Measurements from ENCODE around the gene NUDT14.
A peak's percentile ranks its signal among the peaks of the same experiment; 100 is the strongest.

NUDT14 gene

DNA sequence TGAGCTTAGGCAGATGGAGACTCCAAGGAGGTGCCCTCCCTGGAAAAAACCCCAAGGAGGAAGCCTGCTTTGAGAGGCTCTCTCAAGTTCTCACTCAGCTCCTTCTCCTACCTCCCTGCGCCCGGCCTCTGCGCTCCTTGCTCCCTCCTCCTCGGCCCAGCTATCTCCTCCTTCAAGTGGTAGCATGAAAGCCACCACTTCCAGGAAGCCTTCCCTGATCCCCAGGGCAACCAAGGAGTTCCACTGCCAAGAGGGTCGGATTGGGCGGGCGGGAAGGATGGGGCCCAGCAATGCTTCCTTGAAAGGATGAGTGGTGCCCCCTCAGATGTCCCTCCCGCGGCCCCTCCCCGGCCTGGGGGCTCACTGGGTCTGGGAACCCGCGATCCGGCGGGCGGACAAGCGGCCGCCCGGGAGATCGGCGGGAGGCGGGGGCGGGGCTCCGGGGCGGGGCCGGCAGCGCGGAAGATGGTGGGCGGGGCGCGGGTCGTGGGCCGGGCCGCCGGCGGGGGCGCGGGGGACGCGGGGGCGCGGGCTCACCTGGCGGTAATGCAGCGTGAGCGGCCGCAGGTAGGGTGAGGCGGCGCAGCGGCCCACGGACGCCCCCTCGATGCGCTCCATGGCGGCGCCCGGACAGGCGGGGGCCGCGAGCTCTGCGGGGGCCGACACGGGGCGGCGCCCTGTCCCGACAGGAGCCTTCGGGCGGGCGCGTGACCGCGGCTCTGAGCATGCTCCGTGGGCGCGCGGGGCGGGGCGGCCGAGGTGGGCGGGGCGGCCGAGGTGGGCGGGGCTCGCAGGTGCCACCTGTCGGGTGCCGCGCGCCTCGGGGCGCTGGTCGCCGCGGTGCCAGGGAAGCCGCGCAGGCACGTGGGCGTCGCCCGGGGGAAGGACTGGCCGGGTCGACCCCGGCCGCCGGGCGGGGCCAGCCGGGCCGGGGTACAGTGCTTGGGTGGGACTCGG, at the start of gene NUDT14:
TSS of gene NUDT14 (minus strand) at position 721 of the 957 bp plus-strand sequence. CDS start at position 618, 103 bp downstream.
- peak; percentile 91 to 94 for DNase-seq

DNA sequence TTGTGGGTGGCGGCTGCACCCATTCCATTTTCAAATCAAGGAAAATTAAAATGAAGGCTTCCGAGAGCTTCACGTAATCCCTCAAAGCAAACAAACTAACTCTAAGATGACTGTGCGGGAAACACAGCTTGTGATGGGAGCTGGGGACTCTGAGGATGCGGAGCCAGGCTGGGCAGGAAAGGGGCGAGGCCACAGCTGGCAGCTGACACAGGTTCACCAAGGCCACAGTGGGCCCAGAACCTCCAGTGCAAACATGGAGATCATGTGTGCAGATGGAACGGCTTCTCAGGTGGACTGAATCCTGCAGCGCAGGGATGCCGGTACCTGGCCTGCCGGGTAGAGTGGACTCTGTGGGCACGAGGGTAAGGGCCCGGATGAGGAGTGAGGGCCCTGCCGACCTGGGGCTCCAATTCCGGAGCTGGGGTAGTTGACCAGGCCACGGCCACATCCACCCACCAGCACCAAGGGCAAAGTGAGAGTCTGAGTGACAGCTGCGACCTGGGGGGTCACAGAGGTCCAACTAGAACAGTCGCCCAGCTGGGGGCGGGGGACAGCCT, 48.1 kb upstream of the NUDT14 start:
- DNase-seq, result no peak

GRCh38 chr14:105228562-105228961, 47.5 kb upstream of the NUDT14 start:
- DNase-seq, result no peak

DNA sequence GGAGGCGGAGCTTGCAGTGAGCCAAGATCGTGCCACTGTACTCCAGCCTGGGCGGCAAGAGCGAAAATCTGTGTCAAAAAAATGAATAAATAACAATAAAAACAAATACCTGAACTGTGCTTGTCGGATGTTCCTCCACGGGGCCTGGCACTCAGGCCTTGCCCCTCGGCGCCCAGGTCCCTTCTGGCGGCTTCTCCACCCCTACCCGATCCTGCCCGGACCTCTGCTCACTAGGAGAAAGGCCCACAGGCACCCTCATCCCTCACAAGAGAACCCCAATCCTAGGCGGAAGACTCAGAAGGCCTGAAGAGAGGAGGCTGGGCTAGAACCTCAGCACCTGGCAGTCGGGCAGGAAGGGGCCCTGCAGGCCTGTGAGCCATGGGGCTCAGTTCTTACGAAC, 46.2 kb upstream of the NUDT14 start:
- DNase-seq, result no peak

DNA sequence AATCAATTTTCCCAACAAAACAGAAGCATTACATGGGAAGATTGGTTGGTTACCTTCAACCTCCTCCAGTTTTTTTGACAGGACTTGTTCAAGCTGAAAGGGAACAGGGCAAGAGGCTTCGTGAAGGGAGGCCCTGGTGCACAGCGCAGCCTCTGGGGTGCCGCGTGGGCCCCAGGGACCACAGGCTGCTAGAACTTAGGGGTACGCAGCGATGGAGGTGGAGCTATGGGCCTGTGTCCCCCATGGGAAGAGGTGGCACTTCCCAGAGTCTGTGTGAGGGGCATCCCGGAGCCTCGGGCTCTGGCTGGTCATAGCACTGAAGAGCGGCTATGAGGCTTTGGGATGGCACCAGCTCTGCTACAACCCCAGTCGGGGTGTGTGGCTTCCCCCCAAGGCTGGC, 45.1 kb upstream of the NUDT14 start:
- DNase-seq, result no peak

- DNase-seq, result no peak
These were observed 43.9 kb upstream of the NUDT14 start for GRCh38 chr14:105224845-105225570.

DNA sequence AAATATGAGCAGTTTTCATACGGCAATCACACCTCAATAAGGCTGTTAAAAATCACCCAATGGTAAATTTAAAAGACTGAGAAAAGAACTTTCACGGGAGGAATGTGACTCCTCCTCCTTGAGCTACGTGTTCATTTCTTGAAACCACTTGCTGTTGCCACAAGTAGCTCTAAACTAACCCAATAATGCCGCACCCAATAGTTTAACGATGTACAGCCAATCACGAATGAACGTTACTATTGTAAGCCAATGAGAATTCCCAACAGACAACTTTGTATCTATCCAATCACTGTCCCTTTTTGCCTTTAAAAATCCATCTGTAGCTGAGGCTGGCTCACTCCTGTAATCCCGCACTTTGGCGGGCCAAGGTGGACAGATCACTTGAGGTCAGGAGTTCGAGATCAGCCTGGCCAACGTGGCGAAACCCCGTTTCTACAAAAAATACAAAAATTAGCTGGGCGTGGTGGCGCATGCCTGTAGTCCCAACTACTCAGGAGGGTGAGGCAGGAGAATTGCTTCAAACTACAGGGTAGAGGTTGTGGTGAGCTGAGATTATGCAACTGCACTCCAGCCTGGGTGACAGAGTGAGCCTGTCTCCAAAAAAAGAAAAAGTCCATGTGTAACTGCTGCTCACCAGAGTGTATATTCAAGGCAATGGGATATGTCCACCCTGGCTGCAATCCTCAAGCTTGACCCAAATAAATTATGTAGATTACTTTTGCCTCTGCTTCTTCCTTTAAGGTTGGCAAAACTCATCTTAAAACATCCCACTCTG, 42.8 kb upstream of the NUDT14 start:
- DNase-seq, result no peak

DNA sequence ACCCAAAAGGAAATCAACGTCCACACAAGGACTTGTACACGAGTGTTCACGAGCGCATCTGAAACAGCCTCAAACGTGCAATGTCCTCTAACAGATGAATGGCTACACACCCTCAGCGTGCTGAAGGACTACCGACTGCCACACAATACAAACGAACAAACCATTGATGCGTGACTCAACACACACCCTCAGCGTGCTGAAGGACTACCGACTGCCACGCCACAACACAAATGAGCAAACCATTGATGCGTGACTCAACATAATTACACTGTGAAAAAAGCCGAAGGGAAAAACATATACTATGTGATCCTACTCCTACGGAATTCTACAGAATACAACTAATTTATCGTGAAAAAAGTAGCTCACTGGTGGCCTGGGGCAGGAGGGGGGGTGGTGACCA, 42.1 kb upstream of the NUDT14 start:
- no peak for DNase-seq

DNA sequence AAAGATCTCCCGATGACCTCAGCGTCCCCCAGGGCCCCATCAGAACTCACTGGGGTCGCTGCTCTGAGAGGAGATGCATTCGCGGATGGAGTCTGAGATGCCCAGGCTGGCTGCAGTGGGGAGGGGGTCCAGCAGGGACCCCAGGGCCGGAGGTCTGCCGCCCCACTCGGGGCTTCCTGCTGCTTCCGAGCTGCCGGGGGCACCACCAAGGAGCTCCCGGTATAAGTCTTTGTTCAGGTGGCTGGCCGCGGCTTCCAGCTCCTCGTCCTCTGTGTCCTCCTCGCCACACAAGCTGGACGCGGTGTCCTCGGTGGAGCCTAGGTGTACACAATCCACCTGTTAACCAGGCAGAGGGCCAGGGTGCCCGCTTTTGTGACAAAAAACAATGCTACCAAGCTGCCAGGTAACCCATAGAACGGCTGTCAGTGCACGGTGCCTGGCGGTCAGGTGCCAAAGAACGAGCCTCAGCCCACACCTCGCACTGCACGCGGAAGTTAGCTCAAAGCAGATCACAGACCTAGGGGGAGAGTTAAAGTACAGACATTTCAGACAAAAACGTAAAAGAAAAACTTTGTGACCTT, 40.6 kb upstream of the NUDT14 start:
- no peak for DNase-seq

DNA sequence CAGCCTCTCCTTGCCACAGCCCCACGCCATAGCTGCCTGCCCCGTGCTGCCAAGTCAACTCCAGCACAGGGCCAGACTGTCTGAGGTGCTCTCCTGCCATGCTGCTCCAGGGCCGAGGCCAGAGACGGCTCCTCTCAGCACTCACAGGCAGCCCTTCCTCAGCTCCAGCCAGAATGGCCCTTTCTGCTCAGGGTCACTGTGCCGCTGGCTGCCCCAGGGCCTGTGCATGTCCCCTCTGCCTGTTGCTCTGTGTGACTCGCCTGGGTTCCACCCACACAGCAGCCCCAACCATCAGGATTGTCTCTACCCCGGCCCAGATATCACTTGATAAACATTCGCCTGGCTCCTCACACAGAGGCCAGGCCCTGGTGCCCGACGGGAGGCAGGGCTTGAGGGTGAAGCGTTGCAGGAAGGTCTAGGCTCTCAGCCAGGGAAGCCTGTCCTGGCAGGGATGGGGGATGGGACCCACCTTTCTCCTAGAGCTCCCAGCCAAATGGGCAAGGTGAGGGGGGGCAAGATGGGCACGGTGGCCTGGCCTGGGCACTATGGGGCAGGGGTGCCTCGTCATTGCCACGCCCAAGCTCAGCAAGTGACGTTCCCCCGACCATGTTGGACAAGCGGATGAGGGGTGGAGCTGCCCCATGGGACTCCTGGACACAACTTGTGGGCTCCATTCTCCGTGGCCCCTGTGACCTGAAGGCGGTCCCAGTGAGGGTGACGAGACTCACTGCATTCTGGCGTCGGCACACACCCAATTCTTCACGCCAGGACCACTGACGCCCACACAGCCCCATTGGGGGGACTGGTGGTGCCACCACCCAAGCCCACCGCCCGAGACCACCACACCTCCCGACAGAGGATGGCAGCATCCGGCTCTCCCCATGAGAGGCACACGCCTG, 39.8 kb upstream of the NUDT14 start:
- DNase-seq, result no peak

DNA sequence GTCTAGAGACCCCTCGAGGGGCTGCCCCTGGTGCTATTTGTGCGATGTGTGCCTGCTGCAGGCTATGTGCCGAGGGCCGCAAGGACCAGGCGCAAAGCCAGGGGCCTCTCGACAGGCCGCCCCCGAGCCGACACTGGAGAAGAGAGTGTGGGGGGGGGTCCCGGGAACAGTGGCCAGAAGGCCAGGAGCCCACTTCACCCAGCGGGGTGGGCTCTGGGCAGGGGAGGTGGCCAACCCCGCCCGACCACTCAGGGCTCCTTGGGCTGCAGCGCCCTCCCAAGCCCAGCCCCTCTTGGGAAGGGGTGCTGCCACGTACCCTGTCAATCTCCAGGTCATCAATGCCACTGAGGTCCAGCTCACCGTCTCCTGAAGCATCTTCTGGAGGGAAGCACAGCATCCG, 38.6 kb upstream of the NUDT14 start:
- DNase-seq, result no peak

GRCh38 chr14:105219043-105219612, 38.0 kb upstream of the NUDT14 start:
- DNase-seq, result no peak

- no peak for DNase-seq
These were observed 37.5 kb upstream of the NUDT14 start for GRCh38 chr14:105218611-105219010.

- DNase-seq, result no peak
These were observed 36.7 kb upstream of the NUDT14 start for GRCh38 chr14:105217774-105218173.

DNA sequence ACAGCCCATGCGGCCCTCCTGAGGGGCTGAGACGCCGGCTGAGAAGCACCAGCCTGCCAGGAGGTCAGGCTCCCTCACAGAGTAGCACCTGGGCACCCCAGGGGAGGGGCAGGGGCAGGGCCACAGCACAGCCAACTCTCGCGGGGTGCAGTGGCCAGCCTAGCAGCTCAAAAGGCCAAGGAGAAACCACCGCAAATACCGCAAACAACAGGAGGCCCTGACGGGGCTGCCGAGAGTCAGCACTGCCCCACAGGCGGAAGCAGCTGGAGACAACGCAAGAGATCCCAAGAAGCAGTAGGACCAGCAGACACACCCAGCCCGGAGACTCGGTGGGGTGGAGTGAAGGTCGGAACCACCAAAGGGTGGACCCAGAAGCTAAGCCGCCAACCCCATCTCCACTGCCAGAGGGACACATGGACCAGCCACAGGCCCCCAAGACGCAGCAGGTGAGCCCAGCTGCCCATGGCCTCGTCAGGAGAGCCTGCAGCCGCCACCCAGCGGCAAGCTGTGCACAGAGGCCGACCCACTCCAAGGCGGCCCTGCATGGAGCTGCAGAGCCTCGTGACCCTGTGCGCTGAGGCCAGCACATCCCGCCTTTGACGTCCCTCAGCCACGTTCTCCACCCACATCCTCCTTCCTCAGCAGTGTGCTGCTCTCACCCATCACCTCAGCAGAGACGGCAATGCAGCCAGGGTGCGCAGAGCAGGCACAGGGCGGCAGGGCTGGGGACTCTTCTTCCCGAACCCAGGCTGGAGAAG, 35.6 kb upstream of the NUDT14 start:
- DNase-seq, result no peak

GRCh38 chr14:105215602-105216001, 34.5 kb upstream of the NUDT14 start:
- no peak for DNase-seq

- no peak for DNase-seq
These were observed 33.3 kb upstream of the NUDT14 start for GRCh38 chr14:105214324-105214915.

DNA sequence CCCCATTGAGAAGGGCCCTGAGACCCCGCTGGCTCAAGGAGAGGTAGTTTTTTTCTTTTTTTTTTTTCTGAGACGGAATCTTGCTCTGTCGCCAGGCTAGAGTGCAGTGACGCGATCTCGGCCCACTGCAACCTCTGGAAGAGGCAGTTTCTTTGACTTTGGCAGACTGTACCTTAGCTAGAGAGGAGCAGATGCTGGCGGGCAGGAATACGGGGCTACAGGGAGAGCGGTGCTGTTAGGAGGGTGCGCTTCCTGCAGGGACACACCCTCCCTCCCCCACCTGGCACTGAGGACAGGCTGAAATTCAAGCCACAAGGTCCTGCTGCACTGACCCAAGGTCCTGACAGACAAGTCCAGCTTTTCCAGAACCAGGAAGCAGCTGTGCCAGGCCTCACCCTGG, 32.2 kb upstream of the NUDT14 start:
- DNase-seq, result no peak

GRCh38 chr14:105212541-105213300, 31.6 kb upstream of the NUDT14 start:
- DNase-seq, result no peak
